HCT116 (cell line): Measurements from ENCODE around the gene DIO3. TPM values are rescaled to one million over a fixed set of nuclear protein-coding genes. Genes with fewer than 3 reads are reported as not detected.

Source experiments
- ATAC-seq: fragments of 200-7000 bp; cut with Tn5 transposase; 2 replicates; pipeline ENCODE4 v1.9.1; 2020; ENCODE audit warnings: mild to moderate bottlenecking, moderate library complexity
- BruUV-seq: library from RNA; stranded (reverse); fragments of 400-500 nt; replicated peaks from 2 replicates; lab custom pipeline; 2021; lab: Mats Ljungman, UMichigan
- CTCF ChIA-PET: fragments of 300-600 bp; sonication (Branson Sonifier 250); formaldehyde crosslinking; loops from one replicate; lab custom pipeline; 2021; ENCODE audit warnings: antibody characterized with exemption; lab: Charles Lee
- POLR2A ChIA-PET: fragments of 300-600, 350-600 bp; sonication (Branson Sonifier 250); formaldehyde crosslinking; loops from one replicate; lab custom pipeline; 2021; ENCODE audit warnings: antibody characterized with exemption; lab: Charles Lee
- RAD21 ChIA-PET, 2 experiments: fragments of 300-600 bp; sonication (Branson Sonifier 250); formaldehyde crosslinking; loops; one replicate each; lab custom pipeline; 2023; ENCODE audit warnings: low total read pairs in 2 of 2; ENCODE audit not compliant: uncharacterized antibody in 2 of 2, unreplicated experiment in 2 of 2, low non-redundant PET in 1 of 2; lab: Charles Lee
- DNase-seq: peaks from one replicate; pipeline ENCODE4 v3.0.0-alpha.2; 2010; ENCODE audit warnings: low read depth, low spot score
- H2AFZ ChIP-seq: fragments of 200-600 bp; shearing (Covaris generic), sonication (generic); 2 replicates; pipeline ENCODE4 v1.6.1; 2017; ENCODE audit warnings: low read depth, mixed run types, mixed read lengths, antibody characterized with exemption, low read length; ENCODE audit not compliant: poor library complexity, severe bottlenecking
- H3K27ac ChIP-seq: 2 replicates; pipeline ENCODE4 v1.5.1; 2012; ENCODE audit warnings: low read depth, low read length
- H3K27me3 ChIP-seq: fragments of 200-600 bp; sonication (generic); 2 replicates; pipeline ENCODE4 v1.6.1; 2016; ENCODE audit warnings: mixed run types, low read length, mixed read lengths; ENCODE audit not compliant: insufficient read depth
- H3K36me3 ChIP-seq, 2 experiments: fragments of 200-500 bp in 1 of 2; fragments of 200-600 bp in 1 of 2; sonication (Bioruptor generic) in 1 of 2; sonication (generic) in 1 of 2; 2 replicates each; pipeline versions ENCODE4 v1.5.1 to v1.6.1; 2014 to 2016; ENCODE audit warnings: low read length in 2 of 2, inconsistent platforms in 1 of 2, mixed read lengths in 1 of 2, mixed run types in 1 of 2; ENCODE audit not compliant: insufficient read depth in 2 of 2, control insufficient read depth in 1 of 2
- H3K4me1 ChIP-seq, 2 experiments: fragments of 200-600 bp in 1 of 2; sonication (generic) in 1 of 2; 2 replicates each; pipeline versions ENCODE4 v1.5.1 to v1.6.1; 2012 to 2017; ENCODE audit warnings: low read length in 2 of 2, inconsistent platforms in 1 of 2, mild to moderate bottlenecking in 1 of 2, mixed read lengths in 1 of 2, mixed run types in 1 of 2, moderate library complexity in 1 of 2; ENCODE audit not compliant: insufficient read depth in 2 of 2, control insufficient read depth in 1 of 2
- H3K4me2 ChIP-seq: fragments of 200-600 bp; sonication (generic); 2 replicates; pipeline ENCODE4 v1.6.1; 2017; ENCODE audit warnings: mixed run types, low read length, mixed read lengths
- H3K4me3 ChIP-seq, 2 experiments: fragments of 200-600 bp in 1 of 2; sonication (generic) in 1 of 2; replicated peaks in 1 of 2; 2 replicates each; pipeline ENCODE4 v1.5.1; 2011 to 2016; ENCODE audit warnings: low read length in 2 of 2, control low read depth in 1 of 2, low read depth in 1 of 2, mild to moderate bottlenecking in 1 of 2, mixed read lengths in 1 of 2, mixed run types in 1 of 2
- H3K79me2 ChIP-seq: fragments of 200-600 bp; sonication (generic); 2 replicates; pipeline ENCODE4 v1.6.1; 2017; ENCODE audit warnings: mild to moderate bottlenecking, mixed run types, low read length, moderate library complexity, mixed read lengths; ENCODE audit not compliant: insufficient read depth
- H3K9ac ChIP-seq: fragments of 200-600 bp; sonication (generic); 2 replicates; pipeline ENCODE4 v1.6.1; 2016; ENCODE audit warnings: low read length, mixed read lengths
- H3K9me2 ChIP-seq: fragments of 200-600 bp; sonication (generic), shearing (Covaris generic); 2 replicates; pipeline ENCODE4 v1.6.1; 2017; ENCODE audit warnings: mixed run types, mild to moderate bottlenecking, moderate library complexity; ENCODE audit not compliant: insufficient read depth
- H3K9me3 ChIP-seq, 2 experiments: fragments of 200-500 bp in 1 of 2; fragments of 200-600 bp in 1 of 2; sonication (Bioruptor generic) in 1 of 2; sonication (generic) in 1 of 2; 2 replicates each; pipeline ENCODE4 v1.6.1; 2014 to 2017; ENCODE audit warnings: low read length in 2 of 2, mixed read lengths in 2 of 2, inconsistent platforms in 1 of 2, low read depth in 1 of 2, mild to moderate bottlenecking in 1 of 2, mixed run types in 1 of 2, moderate library complexity in 1 of 2; ENCODE audit not compliant: control insufficient read depth in 1 of 2, insufficient read depth in 1 of 2
- H4K20me1 ChIP-seq: fragments of 200-600 bp; sonication (generic), shearing (Covaris generic); 2 replicates; pipeline ENCODE4 v1.6.1; 2017; ENCODE audit warnings: mixed run types, mild to moderate bottlenecking, moderate library complexity; ENCODE audit not compliant: insufficient read depth
- CBX3 ChIP-seq: IDR thresholded peaks from 2 replicates; pipeline ENCODE4 v1.6.1; 2012; ENCODE audit warnings: low read depth
- CEBPB ChIP-seq: IDR thresholded peaks from 2 replicates; pipeline ENCODE4 v1.6.1; 2012; ENCODE audit warnings: low read depth
- EGR1 ChIP-seq: IDR thresholded peaks from 2 replicates; pipeline ENCODE4 v1.6.1; 2012; ENCODE audit warnings: low read depth
- ELF1 ChIP-seq: IDR thresholded peaks from 2 replicates; pipeline ENCODE4 v1.6.1; 2012; ENCODE audit warnings: low read depth, borderline replicate concordance
- EZH2 ChIP-seq: fragments of 200-600 bp; sonication (generic); IDR thresholded peaks from 2 replicates; pipeline ENCODE4 v1.6.1; 2017; ENCODE audit warnings: antibody characterized with exemption, mixed run types
- EZH2phosphoT487 ChIP-seq: fragments of 200-600 bp; IDR thresholded peaks from 2 replicates; pipeline ENCODE4 v1.6.1; 2018; ENCODE audit warnings: antibody characterized with exemption, borderline replicate concordance
- FOSL1 ChIP-seq: IDR thresholded peaks from 2 replicates; pipeline ENCODE4 v1.6.1; 2012; ENCODE audit warnings: low read depth
- JUND ChIP-seq: IDR thresholded peaks from 2 replicates; pipeline ENCODE4 v1.6.1; 2012
- POLR2A ChIP-seq: IDR thresholded peaks from 2 replicates; pipeline ENCODE4 v1.7.0; 2011; ENCODE audit warnings: borderline replicate concordance; ENCODE audit not compliant: insufficient read depth, insufficient read length; ENCODE audit errors: extremely low read depth
- SIN3A ChIP-seq: IDR thresholded peaks from 2 replicates; pipeline ENCODE4 v1.6.1; 2012; ENCODE audit warnings: low read depth
- TCF7L2 ChIP-seq: IDR thresholded peaks from 2 replicates; pipeline ENCODE4 v1.7.0; 2011; ENCODE audit warnings: borderline replicate concordance, inconsistent platforms; ENCODE audit not compliant: insufficient read depth, insufficient read length; ENCODE audit errors: extremely low read depth
- YY1 ChIP-seq: IDR thresholded peaks from 2 replicates; pipeline ENCODE4 v1.6.1; 2011; ENCODE audit warnings: low read length, low read depth, moderate library complexity, mild to moderate bottlenecking; ENCODE audit not compliant: insufficient replicate concordance; ENCODE audit errors: extremely low read depth
- intact Hi-C: fragments of 100-400 bp; cut with micrococcal nuclease; formaldehyde crosslinking; loops from 2 replicates; pipeline ENCODE4 v1.10.0; 2022
- total RNA-seq: library from RNA; stranded (reverse); gene quantifications from one replicate; pipeline ENCODE4 v1.2.1, GENCODE V29; 2021; ENCODE audit not compliant: unreplicated experiment
- TF ChIP-seq, protein P1 (sequence below): IDR thresholded peaks from 2 replicates; pipeline ENCODE4 v1.6.1; 2012
- TF ChIP-seq, protein P2 (sequence below): IDR thresholded peaks from 2 replicates; pipeline ENCODE4 v1.6.1; 2012; ENCODE audit warnings: low read depth
- TF ChIP-seq, protein P3 (sequence below), 3 experiments: fragments of 200-600 bp in 1 of 3; sonication (generic) in 1 of 3; IDR thresholded peaks in 2 of 3; conservative IDR thresholded peaks in 1 of 3; 2 replicates each; pipeline ENCODE4 v1.5.1; 2012 to 2017; ENCODE audit warnings: low read depth in 2 of 3, low read length in 2 of 3, antibody characterized with exemption in 1 of 3, borderline replicate concordance in 1 of 3, control low read depth in 1 of 3, mild to moderate bottlenecking in 1 of 3, mixed read lengths in 1 of 3, mixed run types in 1 of 3, moderate library complexity in 1 of 3; ENCODE audit not compliant: insufficient read depth in 1 of 3

DIO3 gene
- total RNA-seq, 1 experiment from 2014 or later: 0.34 TPM

DNA sequence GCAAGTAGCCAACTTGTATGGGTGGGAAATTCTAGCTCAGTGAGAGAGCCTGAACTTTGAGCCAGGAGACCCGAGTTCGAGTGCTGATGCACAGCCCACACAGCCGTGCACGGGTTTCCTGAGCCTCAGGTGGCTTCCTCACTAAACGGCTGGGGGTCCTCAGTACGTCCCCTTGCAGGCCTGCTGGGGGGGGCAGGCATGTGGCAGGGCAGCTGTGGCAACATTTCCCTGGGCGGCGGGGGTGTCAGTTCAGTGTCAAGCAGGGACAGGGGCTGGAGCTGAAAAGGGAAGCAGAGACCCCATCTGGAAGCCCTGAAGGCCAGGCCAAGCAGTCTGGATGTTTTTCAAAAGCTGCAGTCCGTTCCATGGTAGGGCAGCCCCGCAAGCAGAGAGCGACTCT, 14.6 kb upstream of the DIO3 start:
- H3K4me1 ChIP-seq: no peaks in the 10 kb centered on the region
- ChIA-PET CTCF (no interaction called here), POLR2A (no interaction called here), RAD21 (no interaction called here)
- no peaks in the 10 kb centered on the region for H3K9me2 ChIP-seq
- ATAC-seq (no peak), DNase-seq (no peak)
- H3K27me3 ChIP-seq: no peaks in the 10 kb centered on the region
- TF ChIP-seq YY1 (no peak), CEBPB (no peak), JUND (no peak), FOSL1 (no peak), POLR2A (no peak), TCF7L2 (no peak), CBX3 (no peak), EZH2 (no peak), EZH2phosphoT487 (no peak), SIN3A (no peak), ELF1 (no peak), EGR1 (no peak)
- TF ChIP-seq, protein P1, sequence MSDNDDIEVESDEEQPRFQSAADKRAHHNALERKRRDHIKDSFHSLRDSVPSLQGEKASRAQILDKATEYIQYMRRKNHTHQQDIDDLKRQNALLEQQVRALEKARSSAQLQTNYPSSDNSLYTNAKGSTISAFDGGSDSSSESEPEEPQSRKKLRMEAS: no peak
- TF ChIP-seq, protein P2, sequence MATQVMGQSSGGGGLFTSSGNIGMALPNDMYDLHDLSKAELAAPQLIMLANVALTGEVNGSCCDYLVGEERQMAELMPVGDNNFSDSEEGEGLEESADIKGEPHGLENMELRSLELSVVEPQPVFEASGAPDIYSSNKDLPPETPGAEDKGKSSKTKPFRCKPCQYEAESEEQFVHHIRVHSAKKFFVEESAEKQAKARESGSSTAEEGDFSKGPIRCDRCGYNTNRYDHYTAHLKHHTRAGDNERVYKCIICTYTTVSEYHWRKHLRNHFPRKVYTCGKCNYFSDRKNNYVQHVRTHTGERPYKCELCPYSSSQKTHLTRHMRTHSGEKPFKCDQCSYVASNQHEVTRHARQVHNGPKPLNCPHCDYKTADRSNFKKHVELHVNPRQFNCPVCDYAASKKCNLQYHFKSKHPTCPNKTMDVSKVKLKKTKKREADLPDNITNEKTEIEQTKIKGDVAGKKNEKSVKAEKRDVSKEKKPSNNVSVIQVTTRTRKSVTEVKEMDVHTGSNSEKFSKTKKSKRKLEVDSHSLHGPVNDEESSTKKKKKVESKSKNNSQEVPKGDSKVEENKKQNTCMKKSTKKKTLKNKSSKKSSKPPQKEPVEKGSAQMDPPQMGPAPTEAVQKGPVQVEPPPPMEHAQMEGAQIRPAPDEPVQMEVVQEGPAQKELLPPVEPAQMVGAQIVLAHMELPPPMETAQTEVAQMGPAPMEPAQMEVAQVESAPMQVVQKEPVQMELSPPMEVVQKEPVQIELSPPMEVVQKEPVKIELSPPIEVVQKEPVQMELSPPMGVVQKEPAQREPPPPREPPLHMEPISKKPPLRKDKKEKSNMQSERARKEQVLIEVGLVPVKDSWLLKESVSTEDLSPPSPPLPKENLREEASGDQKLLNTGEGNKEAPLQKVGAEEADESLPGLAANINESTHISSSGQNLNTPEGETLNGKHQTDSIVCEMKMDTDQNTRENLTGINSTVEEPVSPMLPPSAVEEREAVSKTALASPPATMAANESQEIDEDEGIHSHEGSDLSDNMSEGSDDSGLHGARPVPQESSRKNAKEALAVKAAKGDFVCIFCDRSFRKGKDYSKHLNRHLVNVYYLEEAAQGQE: no peak
- TF ChIP-seq, protein P3, sequence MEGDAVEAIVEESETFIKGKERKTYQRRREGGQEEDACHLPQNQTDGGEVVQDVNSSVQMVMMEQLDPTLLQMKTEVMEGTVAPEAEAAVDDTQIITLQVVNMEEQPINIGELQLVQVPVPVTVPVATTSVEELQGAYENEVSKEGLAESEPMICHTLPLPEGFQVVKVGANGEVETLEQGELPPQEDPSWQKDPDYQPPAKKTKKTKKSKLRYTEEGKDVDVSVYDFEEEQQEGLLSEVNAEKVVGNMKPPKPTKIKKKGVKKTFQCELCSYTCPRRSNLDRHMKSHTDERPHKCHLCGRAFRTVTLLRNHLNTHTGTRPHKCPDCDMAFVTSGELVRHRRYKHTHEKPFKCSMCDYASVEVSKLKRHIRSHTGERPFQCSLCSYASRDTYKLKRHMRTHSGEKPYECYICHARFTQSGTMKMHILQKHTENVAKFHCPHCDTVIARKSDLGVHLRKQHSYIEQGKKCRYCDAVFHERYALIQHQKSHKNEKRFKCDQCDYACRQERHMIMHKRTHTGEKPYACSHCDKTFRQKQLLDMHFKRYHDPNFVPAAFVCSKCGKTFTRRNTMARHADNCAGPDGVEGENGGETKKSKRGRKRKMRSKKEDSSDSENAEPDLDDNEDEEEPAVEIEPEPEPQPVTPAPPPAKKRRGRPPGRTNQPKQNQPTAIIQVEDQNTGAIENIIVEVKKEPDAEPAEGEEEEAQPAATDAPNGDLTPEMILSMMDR (IDR thresholded peaks at IDR 0.05 in 2 of 3, conservative IDR thresholded peaks at IDR 0.05 in 1 of 3; ENCODE audit: borderline replicate concordance in 1 of 3, insufficient read depth in 1 of 3, low read depth in 2 of 3, low read length in 2 of 3): no peak
- H3K27ac ChIP-seq: no peak overlapping the region
- no peak overlapping the region for H3K4me3 ChIP-seq
- H3K79me2 ChIP-seq: no peaks in the 10 kb centered on the region
- H3K4me2 ChIP-seq: no peak overlapping the region
- no peaks in the 10 kb centered on the region for H4K20me1 ChIP-seq
- no peak overlapping the region for H2AFZ ChIP-seq
- no peaks in the 10 kb centered on the region for H3K9me3 ChIP-seq
- no peak overlapping the region for H3K9ac ChIP-seq
- intact Hi-C loops: no loop called here
- no peaks in the 10 kb centered on the region for H3K36me3 ChIP-seq
- BruUV-seq: no TSS peak
